ENCODE measurements around the gene COL12A1.
"Not testable (repeated sequence)": the region's sequence is repeated elsewhere in the genome, so short reads cannot be mapped to it uniquely, and the experiment has no call there.

Gene COL12A1

GRCh38 chr6:75204217-75204958 is 1.5 kb downstream of the COL12A1 start:
- WGBS, 2 experiments = 1 to 2% methylated on average over 35 of the region's 35 CpGs
- Histone ChIP-seq H3K36me3 (ENCODE audit: control insufficient read depth, insufficient read depth, low read length) (no peaks in the 10 kb centered on the region), H3K4me3 (ENCODE audit: insufficient read depth, low read depth, low read length) (peak overlapping the region; percentile 40), H3K27me3 (ENCODE audit: control insufficient read depth, insufficient read depth, low read length, poor library complexity, severe bottlenecking) (peaks cover 87% of the 10 kb centered on the region), H3K27ac (ENCODE audit: insufficient read depth, low read depth, low read length, poor library complexity, severe bottlenecking) (no peak overlapping the region), H3K4me1 (ENCODE audit: control insufficient read depth, insufficient read depth, low read length) (peaks cover 26% of the 10 kb centered on the region), H3K9me3 (ENCODE audit: control insufficient read depth, low read length) (no peaks in the 10 kb centered on the region)

GRCh38 chr6:75203721-75204120 is 2.1 kb downstream of the COL12A1 start:
- H3K9me3 ChIP-seq (ENCODE audit: control insufficient read depth, low read length) = no peaks in the 10 kb centered on the region
- H3K4me3 ChIP-seq (ENCODE audit: insufficient read depth, low read depth, low read length) = no peak overlapping the region
- peaks cover 80% of the 10 kb centered on the region for H3K27me3 ChIP-seq (ENCODE audit: control insufficient read depth, insufficient read depth, low read length, poor library complexity, severe bottlenecking)
- H3K4me1 ChIP-seq (ENCODE audit: control insufficient read depth, insufficient read depth, low read length) = peaks cover 24% of the 10 kb centered on the region
- H3K27ac ChIP-seq (ENCODE audit: insufficient read depth, low read depth, low read length, poor library complexity, severe bottlenecking) = no peak overlapping the region
- H3K36me3 ChIP-seq (ENCODE audit: control insufficient read depth, insufficient read depth, low read length) = no peaks in the 10 kb centered on the region
- WGBS, 2 experiments = 70 to 72% methylated on average over 5 of the region's 5 CpGs

GRCh38 chr6:75202676-75203131 is 3.1 kb downstream of the COL12A1 start:
- H3K27me3 ChIP-seq (ENCODE audit: control insufficient read depth, insufficient read depth, low read length, poor library complexity, severe bottlenecking) = peaks cover 70% of the 10 kb centered on the region
- H3K4me1 ChIP-seq (ENCODE audit: control insufficient read depth, insufficient read depth, low read length) = peaks cover 16% of the 10 kb centered on the region
- H3K9me3 ChIP-seq (ENCODE audit: control insufficient read depth, low read length) = no peaks in the 10 kb centered on the region
- peak overlapping the region; percentile 36 for H3K4me3 ChIP-seq (ENCODE audit: insufficient read depth, low read depth, low read length)
- no peak overlapping the region for H3K27ac ChIP-seq (ENCODE audit: insufficient read depth, low read depth, low read length, poor library complexity, severe bottlenecking)
- WGBS, 2 experiments = 22 to 35% methylated on average over 12 of the region's 12 CpGs
- no peaks in the 10 kb centered on the region for H3K36me3 ChIP-seq (ENCODE audit: control insufficient read depth, insufficient read depth, low read length)

- H3K4me3 ChIP-seq (ENCODE audit: insufficient read depth, low read depth, low read length) = peak overlapping the region; percentile 36
- H3K36me3 ChIP-seq (ENCODE audit: control insufficient read depth, insufficient read depth, low read length) = no peaks in the 10 kb centered on the region
- peaks cover 11% of the 10 kb centered on the region for H3K4me1 ChIP-seq (ENCODE audit: control insufficient read depth, insufficient read depth, low read length)
- peaks cover 64% of the 10 kb centered on the region for H3K27me3 ChIP-seq (ENCODE audit: control insufficient read depth, insufficient read depth, low read length, poor library complexity, severe bottlenecking)
- H3K27ac ChIP-seq (ENCODE audit: insufficient read depth, low read depth, low read length, poor library complexity, severe bottlenecking) = no peak overlapping the region
- WGBS, 2 experiments = 3 to 4% methylated on average over 46 of the region's 46 CpGs
- H3K9me3 ChIP-seq (ENCODE audit: control insufficient read depth, low read length) = no peaks in the 10 kb centered on the region
These were observed 3.8 kb downstream of the COL12A1 start for GRCh38 chr6:75201901-75202672.

GRCh38 chr6:75201021-75201420 is 4.8 kb downstream of the COL12A1 start:
- Histone ChIP-seq H3K9me3 (ENCODE audit: control insufficient read depth, low read length) (no peaks in the 10 kb centered on the region), H3K4me3 (ENCODE audit: insufficient read depth, low read depth, low read length) (no peak overlapping the region), H3K4me1 (ENCODE audit: control insufficient read depth, insufficient read depth, low read length) (peaks cover 11% of the 10 kb centered on the region), H3K27me3 (ENCODE audit: control insufficient read depth, insufficient read depth, low read length, poor library complexity, severe bottlenecking) (peaks cover 53% of the 10 kb centered on the region), H3K27ac (ENCODE audit: insufficient read depth, low read depth, low read length, poor library complexity, severe bottlenecking) (no peak overlapping the region), H3K36me3 (ENCODE audit: control insufficient read depth, insufficient read depth, low read length) (no peaks in the 10 kb centered on the region)
- 53 to 58% methylated on average over 1 of the region's 1 CpG for WGBS, 2 experiments

- no peaks in the 10 kb centered on the region for H3K9me3 ChIP-seq (ENCODE audit: control insufficient read depth, low read length)
- H3K36me3 ChIP-seq (ENCODE audit: control insufficient read depth, insufficient read depth, low read length) = no peaks in the 10 kb centered on the region
- H3K27ac ChIP-seq (ENCODE audit: insufficient read depth, low read depth, low read length, poor library complexity, severe bottlenecking) = no peak overlapping the region
- no peak overlapping the region for H3K4me3 ChIP-seq (ENCODE audit: insufficient read depth, low read depth, low read length)
- peaks cover 4% of the 10 kb centered on the region for H3K4me1 ChIP-seq (ENCODE audit: control insufficient read depth, insufficient read depth, low read length)
- 88 to 93% methylated on average over 3 of the region's 3 CpGs for WGBS, 2 experiments
- H3K27me3 ChIP-seq (ENCODE audit: control insufficient read depth, insufficient read depth, low read length, poor library complexity, severe bottlenecking) = peaks cover 42% of the 10 kb centered on the region
These were observed 6.0 kb downstream of the COL12A1 start for GRCh38 chr6:75199889-75200288.

- H3K27ac ChIP-seq (ENCODE audit: insufficient read depth, low read depth, low read length, poor library complexity, severe bottlenecking) = no peak overlapping the region
- H3K27me3 ChIP-seq (ENCODE audit: control insufficient read depth, insufficient read depth, low read length, poor library complexity, severe bottlenecking) = peaks cover 5% of the 10 kb centered on the region
- no peaks in the 10 kb centered on the region for H3K4me1 ChIP-seq (ENCODE audit: control insufficient read depth, insufficient read depth, low read length)
- H3K9me3 ChIP-seq (ENCODE audit: control insufficient read depth, low read length) = no peaks in the 10 kb centered on the region
- H3K4me3 ChIP-seq (ENCODE audit: insufficient read depth, low read depth, low read length) = no peak overlapping the region
- no peaks in the 10 kb centered on the region for H3K36me3 ChIP-seq (ENCODE audit: control insufficient read depth, insufficient read depth, low read length)
- 50% methylated on average over 2 of the region's 2 CpGs; no CpG with 5 or more reads in 1 of the 2 experiments for WGBS, 2 experiments
These were observed 9.7 kb downstream of the COL12A1 start for GRCh38 chr6:75196081-75196687.

- H3K36me3 ChIP-seq (ENCODE audit: control insufficient read depth, insufficient read depth, low read length) = no peaks in the 10 kb centered on the region
- no peaks in the 10 kb centered on the region for H3K27me3 ChIP-seq (ENCODE audit: control insufficient read depth, insufficient read depth, low read length, poor library complexity, severe bottlenecking)
- H3K27ac ChIP-seq (ENCODE audit: insufficient read depth, low read depth, low read length, poor library complexity, severe bottlenecking) = no peak overlapping the region
- H3K4me1 ChIP-seq (ENCODE audit: control insufficient read depth, insufficient read depth, low read length) = no peaks in the 10 kb centered on the region
- 89 to 92% methylated on average over 2 to 3 of the region's 3 CpGs for WGBS, 2 experiments
- no peaks in the 10 kb centered on the region for H3K9me3 ChIP-seq (ENCODE audit: control insufficient read depth, low read length)
- H3K4me3 ChIP-seq (ENCODE audit: insufficient read depth, low read depth, low read length) = no peak overlapping the region
These were observed 17.5 kb downstream of the COL12A1 start for GRCh38 chr6:75188221-75188925.

- H3K4me1 ChIP-seq (ENCODE audit: control insufficient read depth, insufficient read depth, low read length); H3K27me3 ChIP-seq (ENCODE audit: control insufficient read depth, insufficient read depth, low read length, poor library complexity, severe bottlenecking); H3K36me3 ChIP-seq (ENCODE audit: control insufficient read depth, insufficient read depth, low read length); H3K4me3 ChIP-seq (ENCODE audit: insufficient read depth, low read depth, low read length); H3K9me3 ChIP-seq (ENCODE audit: control insufficient read depth, low read length); H3K27ac ChIP-seq (ENCODE audit: insufficient read depth, low read depth, low read length, poor library complexity, severe bottlenecking): not testable (repeated sequence)
- WGBS, 2 experiments = 45 to 100% methylated on average over 1 to 2 of the region's 2 CpGs
These were observed 19.3 kb downstream of the COL12A1 start for GRCh38 chr6:75186581-75186980.
